ENCODE measurements around the gene MYO5C.

DNA sequence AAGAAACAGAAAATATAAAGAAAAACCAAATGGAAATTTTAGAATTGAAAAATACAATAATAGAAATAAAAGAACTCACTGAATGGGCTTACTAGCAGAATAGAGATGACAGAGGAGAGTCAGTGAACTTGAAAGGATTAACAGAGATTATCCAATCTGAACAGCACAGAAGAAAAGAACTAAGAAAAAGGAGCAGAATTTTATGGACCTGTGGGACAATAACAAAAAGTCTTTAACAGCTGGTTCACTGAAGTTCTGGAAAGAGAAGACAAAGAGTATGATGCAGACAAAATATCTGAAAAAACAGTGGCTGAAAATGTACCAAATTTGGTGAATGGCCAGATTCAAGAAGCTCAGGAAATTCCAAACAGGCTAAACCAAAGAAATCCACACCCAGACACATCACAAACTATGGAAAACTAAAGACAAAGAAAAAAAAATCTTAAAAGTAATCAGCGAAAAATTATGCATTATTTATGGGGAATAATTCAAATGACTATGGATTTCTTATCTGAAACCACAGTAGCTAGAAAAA lies 94.7 kb downstream of the MYO5C start:
- TF ChIP-seq CTCF (IDR thresholded peaks at IDR 0.05) (no peak), POLR2A (IDR thresholded peaks at IDR 0.05) (no peak)

Measured in transverse colon (tissue), 3 donors.